Upper lobe of right lung (tissue), 1 donor: ENCODE results near the gene KLF1. TPM values are rescaled to one million over a fixed set of nuclear protein-coding genes. Genes with fewer than 3 reads are reported as not detected.

Source experiments
- ATAC-seq: fragments of 200-7000 bp; cut with Tn5 transposase; one replicate; pipeline ENCODE4 v1.9.1; 2020; ENCODE audit warnings: mild to moderate bottlenecking, moderate library complexity
- DNase-seq: peaks from one replicate; pipeline ENCODE4 v3.0.0-alpha.2; 2020
- H3K27ac ChIP-seq: fragments of 200-600 bp; one replicate; pipeline ENCODE4 v1.8.0; 2022
- H3K27me3 ChIP-seq: fragments of 200-600 bp; one replicate; pipeline ENCODE4 v1.8.0; 2022; ENCODE audit warnings: mild to moderate bottlenecking
- H3K36me3 ChIP-seq: fragments of 200-600 bp; one replicate; pipeline ENCODE4 v1.8.0; 2022
- H3K4me1 ChIP-seq: fragments of 200-600 bp; one replicate; pipeline ENCODE4 v1.8.0; 2022
- H3K4me3 ChIP-seq: fragments of 200-600 bp; one replicate; pipeline ENCODE4 v1.8.0; 2022; ENCODE audit warnings: mild to moderate bottlenecking
- H3K9me3 ChIP-seq: fragments of 200-600 bp; one replicate; pipeline ENCODE4 v1.8.0; 2022
- intact Hi-C: fragments of 100-400 bp; cut with DNase I; formaldehyde crosslinking; loops from one replicate; pipeline ENCODE4 v1.11.0; 2022
- total RNA-seq: library from RNA; stranded (reverse); fragmentation: NEBNext Ultra II Directional; extraction: Animal tissue kit (Norgen Biotek cat#: 25700); gene quantifications from one replicate; pipeline ENCODE4 v1.2.1, GENCODE V29; 2021
- TF ChIP-seq, protein P1 (sequence below): fragments of 200-600 bp; IDR thresholded peaks from one replicate; pipeline ENCODE4 v1.8.0; 2022; ENCODE audit warnings: antibody characterized with exemption
- donor health status: DM: no; HTN: yes; CAD: no; lungs with severe emphysema.

KLF1 gene
- total RNA-seq, 1 donor from 2014 or later: not detected

- H3K27ac ChIP-seq: no peak overlapping the region
- no peak for DNase-seq
- peaks cover 18% of the 10 kb centered on the region for H3K4me1 ChIP-seq
- no peaks in the 10 kb centered on the region for H3K9me3 ChIP-seq
- TF ChIP-seq, protein P1, sequence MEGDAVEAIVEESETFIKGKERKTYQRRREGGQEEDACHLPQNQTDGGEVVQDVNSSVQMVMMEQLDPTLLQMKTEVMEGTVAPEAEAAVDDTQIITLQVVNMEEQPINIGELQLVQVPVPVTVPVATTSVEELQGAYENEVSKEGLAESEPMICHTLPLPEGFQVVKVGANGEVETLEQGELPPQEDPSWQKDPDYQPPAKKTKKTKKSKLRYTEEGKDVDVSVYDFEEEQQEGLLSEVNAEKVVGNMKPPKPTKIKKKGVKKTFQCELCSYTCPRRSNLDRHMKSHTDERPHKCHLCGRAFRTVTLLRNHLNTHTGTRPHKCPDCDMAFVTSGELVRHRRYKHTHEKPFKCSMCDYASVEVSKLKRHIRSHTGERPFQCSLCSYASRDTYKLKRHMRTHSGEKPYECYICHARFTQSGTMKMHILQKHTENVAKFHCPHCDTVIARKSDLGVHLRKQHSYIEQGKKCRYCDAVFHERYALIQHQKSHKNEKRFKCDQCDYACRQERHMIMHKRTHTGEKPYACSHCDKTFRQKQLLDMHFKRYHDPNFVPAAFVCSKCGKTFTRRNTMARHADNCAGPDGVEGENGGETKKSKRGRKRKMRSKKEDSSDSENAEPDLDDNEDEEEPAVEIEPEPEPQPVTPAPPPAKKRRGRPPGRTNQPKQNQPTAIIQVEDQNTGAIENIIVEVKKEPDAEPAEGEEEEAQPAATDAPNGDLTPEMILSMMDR: no peak
- ATAC-seq: no peak
- H3K4me3 ChIP-seq: no peak overlapping the region
- peaks cover 79% of the 10 kb centered on the region for H3K27me3 ChIP-seq
- H3K36me3 ChIP-seq: no peaks in the 10 kb centered on the region
- intact Hi-C loops: no loop called here
These were observed 43.7 kb downstream of the KLF1 start for GRCh38 chr19:12843328-12843727.

- ATAC-seq: no peak
- H3K9me3 ChIP-seq: no peaks in the 10 kb centered on the region
- no peak for DNase-seq
- peaks cover 13% of the 10 kb centered on the region for H3K4me1 ChIP-seq
- H3K27ac ChIP-seq: no peak overlapping the region
- H3K36me3 ChIP-seq: no peaks in the 10 kb centered on the region
- peaks cover 85% of the 10 kb centered on the region for H3K27me3 ChIP-seq
- no peak overlapping the region for H3K4me3 ChIP-seq
- intact Hi-C loops: no loop called here
- TF ChIP-seq, protein P1: no peak
These were observed 44.5 kb downstream of the KLF1 start for GRCh38 chr19:12842511-12842910.

- H3K4me1 ChIP-seq: peaks cover 9% of the 10 kb centered on the region
- DNase-seq (peak; percentile 69), ATAC-seq (no peak)
- TF ChIP-seq, protein P1: no peak
- no peaks in the 10 kb centered on the region for H3K9me3 ChIP-seq
- peaks cover 95% of the 10 kb centered on the region for H3K27me3 ChIP-seq
- H3K4me3 ChIP-seq: peak overlapping the region; percentile 15
- no peaks in the 10 kb centered on the region for H3K36me3 ChIP-seq
- H3K27ac ChIP-seq: no peak overlapping the region
- intact Hi-C loops: no loop called here
These were observed 45.9 kb downstream of the KLF1 start for GRCh38 chr19:12841094-12841493.

DNA sequence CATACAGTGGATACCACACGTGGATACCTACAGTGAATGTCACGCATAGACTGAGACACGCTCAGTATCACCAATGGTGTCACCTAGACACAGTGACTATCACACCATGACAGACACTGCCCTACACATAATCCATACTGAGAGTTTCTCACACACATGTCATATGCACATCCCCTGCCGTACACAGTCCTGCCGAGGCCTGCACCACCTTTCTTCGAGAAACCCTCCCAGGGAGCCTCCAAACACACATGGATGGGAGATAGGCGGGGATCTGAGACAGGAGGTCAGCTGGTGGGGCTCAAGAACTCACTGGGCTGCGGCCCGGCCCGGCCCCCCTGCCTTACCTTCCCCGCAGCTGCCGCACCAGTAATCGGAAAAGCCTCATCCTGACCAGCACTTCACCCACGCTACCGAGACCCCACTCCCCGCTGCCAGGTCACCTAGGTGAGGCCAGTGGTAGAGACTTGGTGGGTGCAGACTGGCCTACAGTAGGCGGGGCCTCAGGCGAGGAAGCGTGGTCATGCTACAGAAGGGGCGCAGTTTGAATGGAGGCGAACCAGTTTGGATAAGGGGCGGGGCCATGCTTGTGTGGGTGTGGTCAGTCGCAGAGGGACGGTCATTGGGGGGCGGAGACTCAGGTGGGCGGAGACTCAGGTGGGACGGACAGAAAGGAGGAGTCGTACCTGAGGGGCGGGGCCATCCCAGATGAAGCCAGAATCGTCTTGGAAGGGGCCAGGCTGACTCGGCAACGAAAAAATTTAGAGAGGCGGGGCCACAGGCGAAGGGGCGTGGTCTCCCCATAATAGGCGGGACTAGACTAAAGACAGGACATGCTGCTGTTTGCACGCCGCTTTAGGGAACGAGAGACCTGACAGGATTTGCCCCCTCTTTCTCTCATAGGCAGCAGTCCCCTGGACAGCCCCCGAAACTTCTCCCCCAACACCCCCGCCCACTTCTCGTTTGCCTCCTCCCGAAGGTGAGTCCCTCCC, 46.6 kb downstream of the KLF1 start:
- H3K27me3 ChIP-seq: peaks cover 97% of the 10 kb centered on the region
- peak overlapping the region; percentile 15 for H3K4me3 ChIP-seq
- H3K36me3 ChIP-seq: no peaks in the 10 kb centered on the region
- no peaks in the 10 kb centered on the region for H3K9me3 ChIP-seq
- H3K4me1 ChIP-seq: peaks cover 9% of the 10 kb centered on the region
- TF ChIP-seq, protein P1: no peak
- intact Hi-C loops: no loop called here
- no peak overlapping the region for H3K27ac ChIP-seq
- ATAC-seq (peak; percentile 87), DNase-seq (peak; percentile 85)

GRCh38 chr19:12838886-12839756, 47.9 kb downstream of the KLF1 start:
- Histone ChIP-seq H3K4me3 (no peak overlapping the region), H3K9me3 (no peaks in the 10 kb centered on the region), H3K4me1 (peaks cover 12% of the 10 kb centered on the region), H3K27me3 (peaks cover 97% of the 10 kb centered on the region), H3K27ac (no peak overlapping the region), H3K36me3 (no peaks in the 10 kb centered on the region)
- TF ChIP-seq, protein P1: no peak
- intact Hi-C loops: no loop called here
- ATAC-seq (no peak), DNase-seq (no peak)
